Esophagus squamous epithelium (tissue), 4 donors: ENCODE data around the gene IGFBP5.

ENCODE experiments used
- CTCF ChIP-seq, 6 experiments: fragments of 450-650 bp in 4 of 6; fragments of 200-600 bp in 2 of 6; sonication (generic) in 2 of 6; IDR thresholded peaks; one replicate each; pipeline ENCODE4 v1.5.1; 2016 to 2019; ENCODE audit warnings: antibody characterized with exemption in 6 of 6, mild to moderate bottlenecking in 4 of 6, moderate library complexity in 4 of 6
- POLR2A ChIP-seq, 4 donors: fragments of 450-650 bp; IDR thresholded peaks; one replicate each; pipeline ENCODE4 v1.6.1; 2017; ENCODE audit warnings: antibody characterized with exemption in 4 of 4, mild to moderate bottlenecking in 4 of 4, moderate library complexity in 3 of 4

GRCh38 chr2:216731465-216731864, 36.1 kb upstream of the IGFBP5 start:
- TF ChIP-seq POLR2A (IDR thresholded peaks at IDR 0.05) (no peak), CTCF (IDR thresholded peaks at IDR 0.05) (no peak)
